ENCODE measurements around the gene PHACTR3.

Gene PHACTR3

GRCh38 chr20:59657459-59658046, 53.2 kb downstream of the PHACTR3 start:
- no peak overlapping the region for H3K4me3 Mint-ChIP-seq
- peaks cover 27% of the 10 kb centered on the region for H3K9me3 Mint-ChIP-seq
- no peaks in the 10 kb centered on the region for H3K36me3 Mint-ChIP-seq
- no peaks in the 10 kb centered on the region for H3K27me3 Mint-ChIP-seq
- no peak for ATAC-seq
- H3K4me1 Mint-ChIP-seq, result no peaks in the 10 kb centered on the region
- H3K27ac Mint-ChIP-seq, result no peak overlapping the region

DNA sequence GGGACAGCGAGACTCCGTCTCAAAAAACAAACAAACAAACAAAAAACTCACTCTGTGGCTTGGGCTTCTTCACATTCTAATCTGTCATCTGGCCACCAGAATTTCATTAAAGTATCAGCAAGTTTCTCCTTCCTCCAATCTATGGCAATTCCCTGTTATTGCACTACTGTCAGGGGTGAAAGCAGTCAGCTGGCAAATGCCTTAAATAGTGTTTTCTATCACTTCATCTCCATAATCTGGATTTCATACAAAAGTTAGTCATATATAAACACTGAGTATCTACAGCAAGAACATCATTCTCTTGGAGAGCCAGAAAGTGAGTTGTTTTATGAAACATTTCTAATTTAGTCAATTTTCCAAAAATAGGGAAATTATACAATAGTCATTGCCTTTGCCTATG, 56.1 kb downstream of the PHACTR3 start:
- no peak overlapping the region for H3K4me3 Mint-ChIP-seq
- H3K27me3 Mint-ChIP-seq, result peaks cover 4% of the 10 kb centered on the region
- ATAC-seq, result no peak
- H3K36me3 Mint-ChIP-seq, result no peaks in the 10 kb centered on the region
- H3K27ac Mint-ChIP-seq, result no peak overlapping the region
- H3K9me3 Mint-ChIP-seq, result peaks cover 26% of the 10 kb centered on the region
- no peaks in the 10 kb centered on the region for H3K4me1 Mint-ChIP-seq

- H3K27me3 Mint-ChIP-seq, result peaks cover 11% of the 10 kb centered on the region
- H3K27ac Mint-ChIP-seq, result no peak overlapping the region
- peaks cover 24% of the 10 kb centered on the region for H3K9me3 Mint-ChIP-seq
- no peak overlapping the region for H3K4me3 Mint-ChIP-seq
- H3K36me3 Mint-ChIP-seq, result no peaks in the 10 kb centered on the region
- no peak for ATAC-seq
- H3K4me1 Mint-ChIP-seq, result no peaks in the 10 kb centered on the region
Observed at GRCh38 chr20:59661153-59661552, 56.8 kb downstream of the PHACTR3 start.

GRCh38 chr20:59661621-59662020, 57.3 kb downstream of the PHACTR3 start:
- H3K9me3 Mint-ChIP-seq, result peaks cover 20% of the 10 kb centered on the region

DNA sequence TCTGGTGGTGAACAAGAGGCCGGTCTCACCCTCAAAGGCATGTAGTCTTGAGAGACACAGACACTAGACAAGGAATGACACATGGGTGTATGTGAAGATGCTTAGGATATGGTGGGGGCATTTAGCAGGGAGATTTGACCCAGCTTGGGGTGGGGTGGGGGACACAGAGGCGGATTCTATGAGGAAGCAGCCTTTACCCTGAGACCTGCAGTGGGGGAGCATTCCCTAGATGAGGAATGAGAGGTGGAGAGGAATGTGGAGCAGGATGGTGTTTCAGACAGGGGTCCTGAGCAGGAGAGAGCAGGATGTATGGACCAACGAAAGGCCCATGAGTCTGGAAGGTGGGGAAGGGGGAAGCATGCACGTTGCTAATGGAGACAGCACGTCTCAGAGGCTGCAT, 57.8 kb downstream of the PHACTR3 start:
- Mint-ChIP-seq H3K27me3 (peaks cover 18% of the 10 kb centered on the region), H3K27ac (no peak overlapping the region), H3K36me3 (no peaks in the 10 kb centered on the region), H3K9me3 (peaks cover 16% of the 10 kb centered on the region), H3K4me1 (no peaks in the 10 kb centered on the region), H3K4me3 (no peak overlapping the region)
- no peak for ATAC-seq

More at GRCh38 chr20:59661621-59662020, 57.3 kb downstream of the PHACTR3 start:
- Mint-ChIP-seq H3K36me3 (no peaks in the 10 kb centered on the region), H3K27ac (no peak overlapping the region), H3K27me3 (peaks cover 16% of the 10 kb centered on the region), H3K4me1 (no peaks in the 10 kb centered on the region), H3K4me3 (no peak overlapping the region)
- no peak for ATAC-seq

DNA sequence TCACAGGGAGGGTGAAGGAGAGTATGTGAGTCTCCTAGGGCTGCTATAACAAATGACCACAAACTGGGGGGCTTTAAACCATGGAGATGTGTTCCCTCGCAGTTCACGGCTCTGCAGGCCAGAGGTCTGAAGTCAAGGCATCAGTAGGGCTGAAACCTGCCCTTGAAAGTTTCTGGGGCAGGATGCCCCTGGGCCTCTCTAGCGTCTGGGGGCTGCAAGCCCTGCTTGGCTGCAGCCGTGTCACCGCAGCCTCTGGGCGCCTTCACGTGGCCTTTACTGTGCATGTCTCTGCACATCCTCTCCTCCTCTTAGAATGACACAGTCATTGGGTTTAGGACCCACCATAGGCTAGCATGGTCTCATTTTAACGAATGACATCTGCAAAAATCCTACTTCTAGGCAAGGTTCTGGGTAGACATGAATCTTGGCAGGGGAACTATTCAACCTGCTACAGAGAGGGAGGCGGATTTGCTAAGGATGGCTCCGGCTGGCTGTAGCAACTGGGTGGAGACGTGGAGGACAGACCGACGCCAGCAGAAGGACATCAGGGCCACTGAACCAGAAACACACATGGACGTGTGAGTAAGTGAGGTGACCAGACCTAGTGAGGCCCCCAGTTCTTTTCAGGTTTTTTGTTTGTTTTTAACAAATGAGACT, 58.6 kb downstream of the PHACTR3 start:
- H3K4me1 Mint-ChIP-seq, result no peaks in the 10 kb centered on the region
- ATAC-seq, result no peak
- peaks cover 9% of the 10 kb centered on the region for H3K9me3 Mint-ChIP-seq
- peaks cover 18% of the 10 kb centered on the region for H3K27me3 Mint-ChIP-seq
- H3K36me3 Mint-ChIP-seq, result no peaks in the 10 kb centered on the region
- no peak overlapping the region for H3K4me3 Mint-ChIP-seq
- no peak overlapping the region for H3K27ac Mint-ChIP-seq

- H3K9me3 Mint-ChIP-seq, result peaks cover 5% of the 10 kb centered on the region
- H3K27me3 Mint-ChIP-seq, result peaks cover 18% of the 10 kb centered on the region
- no peak for ATAC-seq
- no peaks in the 10 kb centered on the region for H3K4me1 Mint-ChIP-seq
- no peaks in the 10 kb centered on the region for H3K36me3 Mint-ChIP-seq
- H3K27ac Mint-ChIP-seq, result no peak overlapping the region
- H3K4me3 Mint-ChIP-seq, result no peak overlapping the region
Observed at GRCh38 chr20:59663513-59664060, 59.2 kb downstream of the PHACTR3 start.

DNA sequence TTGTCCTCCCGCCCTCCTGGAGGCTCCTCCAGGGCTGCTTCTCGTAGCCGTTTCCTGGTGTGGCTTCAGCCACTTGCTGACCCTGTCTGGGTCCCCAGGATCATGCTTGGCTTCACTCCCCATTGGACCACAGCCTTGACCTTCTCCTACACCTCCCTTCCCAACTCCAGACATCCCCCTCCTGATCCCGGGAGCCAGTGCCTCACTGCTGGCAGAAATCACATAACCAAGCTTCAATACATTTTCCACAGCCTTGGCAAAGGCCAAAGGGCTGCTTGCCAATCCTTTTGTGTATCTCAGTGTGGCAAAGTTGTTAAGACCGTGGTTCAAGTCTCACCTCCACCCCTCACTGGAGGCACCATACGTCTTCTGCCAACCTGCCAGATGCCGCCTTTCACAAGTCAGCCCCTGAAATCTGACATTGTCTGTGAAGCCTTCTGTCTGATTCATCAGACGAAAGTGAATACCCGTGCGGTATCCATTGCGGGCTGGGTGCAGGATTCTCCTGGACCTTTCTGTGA, 60.1 kb downstream of the PHACTR3 start:
- H3K27ac Mint-ChIP-seq, result no peak overlapping the region
- H3K9me3 Mint-ChIP-seq, result no peaks in the 10 kb centered on the region
- peaks cover 18% of the 10 kb centered on the region for H3K27me3 Mint-ChIP-seq
- no peak overlapping the region for H3K4me3 Mint-ChIP-seq
- ATAC-seq, result no peak
- H3K4me1 Mint-ChIP-seq, result no peaks in the 10 kb centered on the region
- no peaks in the 10 kb centered on the region for H3K36me3 Mint-ChIP-seq

GRCh38 chr20:59665656-59666555, 61.6 kb downstream of the PHACTR3 start:
- no peak overlapping the region for H3K4me3 Mint-ChIP-seq
- no peaks in the 10 kb centered on the region for H3K9me3 Mint-ChIP-seq
- H3K4me1 Mint-ChIP-seq, result no peaks in the 10 kb centered on the region
- ATAC-seq, result no peak
- H3K27me3 Mint-ChIP-seq, result peaks cover 18% of the 10 kb centered on the region
- no peak overlapping the region for H3K27ac Mint-ChIP-seq
- H3K36me3 Mint-ChIP-seq, result no peaks in the 10 kb centered on the region

DNA sequence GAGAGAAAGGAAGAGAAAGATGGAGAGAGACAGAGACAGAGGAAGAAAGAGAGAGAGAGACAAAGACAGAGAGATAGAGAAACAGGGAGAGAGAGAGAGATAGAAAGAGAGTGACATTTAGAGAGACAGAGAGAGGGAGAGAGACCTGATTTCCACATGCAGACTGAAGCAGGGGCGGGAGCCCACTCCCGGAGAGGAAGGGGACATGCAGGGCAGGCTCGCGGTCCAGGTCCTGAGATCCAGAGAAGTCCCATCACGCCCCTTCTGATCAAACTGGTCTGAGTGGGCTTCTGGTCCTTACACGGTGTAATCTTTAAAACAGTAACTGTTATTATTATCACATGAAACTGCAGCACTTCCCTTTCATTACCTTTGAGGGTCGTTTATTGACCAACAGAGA, 62.2 kb downstream of the PHACTR3 start:
- H3K27me3 Mint-ChIP-seq, result peaks cover 18% of the 10 kb centered on the region
- H3K4me1 Mint-ChIP-seq, result no peaks in the 10 kb centered on the region
- no peak for ATAC-seq
- no peak overlapping the region for H3K4me3 Mint-ChIP-seq
- no peaks in the 10 kb centered on the region for H3K9me3 Mint-ChIP-seq
- no peak overlapping the region for H3K27ac Mint-ChIP-seq
- H3K36me3 Mint-ChIP-seq, result no peaks in the 10 kb centered on the region

DNA sequence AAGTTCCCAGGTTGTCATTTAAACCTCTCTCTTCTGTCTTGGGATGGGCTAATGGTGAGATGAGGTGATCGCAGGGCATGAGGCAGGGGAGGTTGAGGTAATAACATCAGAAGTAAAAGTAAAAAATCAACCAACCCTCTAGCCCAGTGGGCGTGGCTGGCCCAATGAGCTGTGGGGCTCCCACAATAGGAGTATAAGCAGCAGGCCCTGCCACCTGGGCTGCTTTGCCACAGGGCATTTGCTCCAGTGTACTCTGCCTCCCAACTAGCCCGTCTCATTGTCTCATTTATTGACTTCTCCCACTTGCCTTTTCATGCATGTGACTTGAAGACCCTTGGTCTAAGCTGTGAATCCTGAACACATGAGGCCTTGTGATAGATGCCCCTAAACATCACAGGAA, 62.8 kb downstream of the PHACTR3 start:
- H3K27me3 Mint-ChIP-seq, result peaks cover 18% of the 10 kb centered on the region
- H3K27ac Mint-ChIP-seq, result no peak overlapping the region
- H3K36me3 Mint-ChIP-seq, result no peaks in the 10 kb centered on the region
- no peak for ATAC-seq
- no peaks in the 10 kb centered on the region for H3K9me3 Mint-ChIP-seq
- no peaks in the 10 kb centered on the region for H3K4me1 Mint-ChIP-seq
- H3K4me3 Mint-ChIP-seq, result no peak overlapping the region

DNA sequence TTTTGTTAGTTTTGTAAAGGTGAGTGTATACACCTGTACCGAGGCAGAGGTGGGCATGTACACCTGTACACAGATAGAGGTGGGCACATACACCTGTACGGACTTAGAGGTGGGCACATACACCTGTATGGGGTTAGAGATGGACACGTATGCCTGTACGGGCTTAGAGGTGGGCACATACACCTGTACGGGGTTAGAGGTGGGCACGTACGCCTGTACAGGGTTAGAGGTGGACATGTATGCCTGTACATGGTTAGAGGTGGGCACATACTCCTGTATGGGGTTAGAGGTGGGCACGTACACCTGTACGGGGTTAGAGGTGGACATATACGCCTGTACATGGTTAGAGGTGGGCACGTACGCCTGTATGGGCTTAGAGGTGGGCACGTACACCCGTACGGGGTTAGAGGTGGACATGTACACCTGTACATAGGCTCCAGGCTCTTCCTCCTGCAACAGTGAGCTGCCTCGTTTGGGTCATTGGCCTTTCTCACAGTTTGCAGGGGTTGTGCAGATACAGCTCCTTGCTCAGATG, 63.7 kb downstream of the PHACTR3 start:
- no peaks in the 10 kb centered on the region for H3K4me1 Mint-ChIP-seq

GRCh38 chr20:59668926-59669850, 64.8 kb downstream of the PHACTR3 start:
- Mint-ChIP-seq H3K4me3 (no peak overlapping the region), H3K27ac (no peak overlapping the region), H3K4me1 (no peaks in the 10 kb centered on the region), H3K9me3 (no peaks in the 10 kb centered on the region), H3K36me3 (no peaks in the 10 kb centered on the region), H3K27me3 (peaks cover 22% of the 10 kb centered on the region)
- no peak for ATAC-seq

More for the DNA sequence above, 63.7 kb downstream of the PHACTR3 start:
- Mint-ChIP-seq H3K27ac (no peak overlapping the region), H3K9me3 (no peaks in the 10 kb centered on the region), H3K27me3 (peaks cover 18% of the 10 kb centered on the region), H3K4me3 (no peak overlapping the region), H3K36me3 (no peaks in the 10 kb centered on the region)
- no peak for ATAC-seq

DNA sequence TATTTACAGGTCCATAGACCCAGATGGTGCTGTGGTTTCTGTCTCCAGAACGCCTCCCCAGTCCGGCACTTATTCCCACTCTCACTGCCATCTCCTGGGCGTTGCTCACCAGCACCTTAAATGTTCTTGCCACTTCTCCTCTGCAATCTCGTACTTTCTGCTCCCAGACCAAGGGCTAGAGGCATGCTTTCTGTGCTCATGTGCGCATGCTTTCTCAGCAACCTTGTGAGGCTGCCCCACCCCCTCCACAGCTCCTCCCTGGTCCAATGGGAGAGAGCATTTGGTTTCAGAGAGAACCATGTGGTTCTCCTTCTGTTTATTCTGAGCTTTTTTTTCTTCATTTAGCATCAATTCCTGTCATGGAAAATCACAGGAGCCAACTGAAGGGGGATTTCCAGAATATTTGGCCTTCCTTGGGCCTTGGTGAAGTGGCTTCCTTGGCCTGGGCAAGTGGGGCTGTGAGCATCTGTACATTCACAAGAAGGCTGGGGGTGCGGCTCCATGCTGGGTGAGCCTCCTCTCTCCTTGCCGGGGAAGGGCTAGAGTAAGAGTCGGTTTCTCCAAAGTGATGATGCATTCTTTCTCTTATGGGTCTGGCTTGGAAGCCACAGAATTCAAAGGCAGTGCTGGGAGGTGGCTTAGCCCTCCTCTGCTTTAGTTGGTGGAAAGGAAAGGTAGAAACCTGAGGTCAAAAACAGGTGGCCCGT, 66.6 kb downstream of the PHACTR3 start:
- Mint-ChIP-seq H3K27me3 (peaks cover 24% of the 10 kb centered on the region), H3K9me3 (no peaks in the 10 kb centered on the region)
- ATAC-seq, result no peak

More for the DNA sequence above, 66.6 kb downstream of the PHACTR3 start:
- no peaks in the 10 kb centered on the region for H3K36me3 Mint-ChIP-seq
- no peaks in the 10 kb centered on the region for H3K4me1 Mint-ChIP-seq
- H3K27ac Mint-ChIP-seq, result no peak overlapping the region
- H3K4me3 Mint-ChIP-seq, result no peak overlapping the region
